Glutamatergic neuron (in vitro differentiated cells): ENCODE data around the gene OR4A15. TPM values are rescaled to one million over a fixed set of nuclear protein-coding genes. Genes with fewer than 3 reads are reported as not detected.

Source experiments
- DNase-seq: peaks from one replicate; pipeline ENCODE4 v3.0.0; 2022
- H3K27ac Mint-ChIP-seq: one replicate; pipeline ENCODE4 v1.8.0; 2020; ENCODE audit warnings: mild to moderate bottlenecking, mixed read lengths, inconsistent platforms; ENCODE audit not compliant: unreplicated experiment
- H3K27me3 Mint-ChIP-seq: one replicate; pipeline ENCODE4 v1.8.0; 2020; ENCODE audit warnings: mild to moderate bottlenecking, moderate library complexity, mixed read lengths, inconsistent platforms; ENCODE audit not compliant: unreplicated experiment
- H3K36me3 Mint-ChIP-seq: one replicate; pipeline ENCODE4 v1.8.0; 2020; ENCODE audit warnings: mild to moderate bottlenecking, mixed read lengths, inconsistent platforms; ENCODE audit not compliant: unreplicated experiment
- H3K4me1 Mint-ChIP-seq: one replicate; pipeline ENCODE4 v1.8.0; 2020; ENCODE audit warnings: mild to moderate bottlenecking, low read depth, mixed read lengths, inconsistent platforms; ENCODE audit not compliant: unreplicated experiment
- H3K4me3 Mint-ChIP-seq: one replicate; pipeline ENCODE4 v1.8.0; 2020; ENCODE audit warnings: mild to moderate bottlenecking, mixed read lengths, inconsistent platforms; ENCODE audit not compliant: unreplicated experiment
- H3K9me3 Mint-ChIP-seq: one replicate; pipeline ENCODE4 v1.8.0; 2020; ENCODE audit warnings: mild to moderate bottlenecking, moderate library complexity, mixed read lengths, inconsistent platforms; ENCODE audit not compliant: unreplicated experiment
- long read RNA-seq: library from polyadenylated mRNA; unstranded; transcript quantifications from one replicate; pipeline ENCODE4 v2.0.0, GENCODE V29; 2020; ENCODE audit not compliant: unreplicated experiment
- total RNA-seq: library from RNA; stranded (reverse); fragmentation: NEBNext Ultra II Directional; extraction: Animal tissue kit (Norgen Biotek cat#: 25700); gene quantifications from one replicate; pipeline ENCODE4 v1.2.1, GENCODE V29; 2021; ENCODE audit not compliant: unreplicated experiment
- TF ChIP-seq, protein P1 (sequence below): fragments of 200-600 bp; sonication (generic); IDR thresholded peaks from one replicate; pipeline ENCODE4 v1.5.0; 2021; ENCODE audit not compliant: partially characterized antibody, unreplicated experiment

Gene OR4A15
- total RNA-seq, result not detected
- long read RNA-seq, result 0 reads

DNA sequence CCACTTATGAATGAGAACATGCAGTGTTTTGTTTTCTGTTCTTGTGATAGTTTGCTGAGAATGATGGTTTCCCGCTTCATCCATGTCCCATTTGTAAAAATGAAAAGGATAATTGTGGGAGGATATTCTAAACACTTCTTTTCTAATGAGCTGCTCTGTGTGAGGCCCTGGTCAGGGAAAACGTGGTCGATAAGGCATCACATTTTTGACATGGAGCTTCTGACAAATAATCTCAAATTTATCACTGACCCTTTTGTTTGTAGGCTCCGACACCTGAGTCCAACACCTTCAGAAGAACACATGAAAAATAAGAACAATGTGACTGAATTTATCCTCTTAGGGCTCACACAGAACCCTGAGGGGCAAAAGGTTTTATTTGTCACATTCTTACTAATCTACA is at the start of gene OR4A15:
TSS of gene OR4A15 (plus strand) at position 301 of the 400 bp plus-strand sequence. CDS start at position 301, 0 bp downstream.
- Mint-ChIP-seq H3K27me3 (no peaks in the 10 kb centered on the region), H3K4me1 (no peaks in the 10 kb centered on the region), H3K36me3 (no peaks in the 10 kb centered on the region), H3K4me3 (no peak within 1 kb of the TSS), H3K9me3 (no peaks in the 10 kb centered on the region), H3K27ac (no peak within 1 kb of the TSS)
- TF ChIP-seq, protein P1, sequence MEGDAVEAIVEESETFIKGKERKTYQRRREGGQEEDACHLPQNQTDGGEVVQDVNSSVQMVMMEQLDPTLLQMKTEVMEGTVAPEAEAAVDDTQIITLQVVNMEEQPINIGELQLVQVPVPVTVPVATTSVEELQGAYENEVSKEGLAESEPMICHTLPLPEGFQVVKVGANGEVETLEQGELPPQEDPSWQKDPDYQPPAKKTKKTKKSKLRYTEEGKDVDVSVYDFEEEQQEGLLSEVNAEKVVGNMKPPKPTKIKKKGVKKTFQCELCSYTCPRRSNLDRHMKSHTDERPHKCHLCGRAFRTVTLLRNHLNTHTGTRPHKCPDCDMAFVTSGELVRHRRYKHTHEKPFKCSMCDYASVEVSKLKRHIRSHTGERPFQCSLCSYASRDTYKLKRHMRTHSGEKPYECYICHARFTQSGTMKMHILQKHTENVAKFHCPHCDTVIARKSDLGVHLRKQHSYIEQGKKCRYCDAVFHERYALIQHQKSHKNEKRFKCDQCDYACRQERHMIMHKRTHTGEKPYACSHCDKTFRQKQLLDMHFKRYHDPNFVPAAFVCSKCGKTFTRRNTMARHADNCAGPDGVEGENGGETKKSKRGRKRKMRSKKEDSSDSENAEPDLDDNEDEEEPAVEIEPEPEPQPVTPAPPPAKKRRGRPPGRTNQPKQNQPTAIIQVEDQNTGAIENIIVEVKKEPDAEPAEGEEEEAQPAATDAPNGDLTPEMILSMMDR, result no peak
- no peak for DNase-seq

DNA sequence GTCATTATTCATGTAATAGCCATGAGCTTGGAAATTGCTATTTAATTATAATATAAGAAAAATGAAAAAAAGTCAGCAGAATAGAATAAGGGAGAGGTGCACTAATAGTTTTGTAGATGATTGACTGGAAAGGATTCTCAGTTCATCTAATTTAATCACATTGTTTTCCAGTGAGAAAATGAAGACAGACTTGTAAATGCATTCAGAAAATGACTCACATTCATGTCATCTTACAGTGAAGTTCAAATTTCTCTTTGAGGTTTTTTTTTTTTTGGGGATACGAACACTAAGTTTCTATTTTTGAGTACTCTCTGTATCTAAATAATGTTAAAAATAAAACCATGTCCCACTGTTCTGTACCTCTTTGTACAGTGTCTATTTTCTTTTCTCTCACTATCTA is 43.3 kb upstream of the OR4A15 start:
- no peaks in the 10 kb centered on the region for H3K27me3 Mint-ChIP-seq
- no peaks in the 10 kb centered on the region for H3K4me1 Mint-ChIP-seq
- no peak for DNase-seq
- H3K9me3 Mint-ChIP-seq, result peaks cover 9% of the 10 kb centered on the region
- no peaks in the 10 kb centered on the region for H3K36me3 Mint-ChIP-seq
- no peak overlapping the region for H3K27ac Mint-ChIP-seq
- H3K4me3 Mint-ChIP-seq, result no peak overlapping the region
- TF ChIP-seq, protein P1, result no peak

DNA sequence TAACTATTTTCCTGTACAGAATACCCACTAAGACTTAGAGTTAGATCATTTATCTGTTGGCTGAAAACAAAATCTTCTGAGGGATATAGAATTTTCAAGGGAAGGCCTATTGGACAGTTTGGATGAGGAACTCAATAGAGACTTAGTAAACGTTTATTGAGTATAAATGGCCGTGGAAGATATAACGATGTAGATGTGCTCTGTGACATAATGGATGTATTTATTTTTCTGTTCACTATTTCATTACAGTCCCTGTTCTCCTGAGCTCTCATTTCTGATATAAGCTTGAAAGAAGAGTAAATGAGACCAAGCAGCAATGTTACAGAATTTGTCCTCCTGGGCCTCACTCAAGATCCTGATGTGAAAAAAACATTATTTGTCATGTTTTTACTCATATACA is 24.9 kb upstream of the OR4A15 start, which contains the start of gene OR4A16:
TSS of gene OR4A16 (plus strand) at position 301 of the 400 bp plus-strand sequence. CDS start at position 301, 0 bp downstream.
- Mint-ChIP-seq H3K36me3 (no peaks in the 10 kb centered on the region), H3K27ac (no peak within 1 kb of the TSS), H3K9me3 (peaks cover 7% of the 10 kb centered on the region), H3K4me1 (no peaks in the 10 kb centered on the region), H3K27me3 (no peaks in the 10 kb centered on the region), H3K4me3 (no peak within 1 kb of the TSS)
- TF ChIP-seq, protein P1, result no peak
- DNase-seq, result no peak

DNA sequence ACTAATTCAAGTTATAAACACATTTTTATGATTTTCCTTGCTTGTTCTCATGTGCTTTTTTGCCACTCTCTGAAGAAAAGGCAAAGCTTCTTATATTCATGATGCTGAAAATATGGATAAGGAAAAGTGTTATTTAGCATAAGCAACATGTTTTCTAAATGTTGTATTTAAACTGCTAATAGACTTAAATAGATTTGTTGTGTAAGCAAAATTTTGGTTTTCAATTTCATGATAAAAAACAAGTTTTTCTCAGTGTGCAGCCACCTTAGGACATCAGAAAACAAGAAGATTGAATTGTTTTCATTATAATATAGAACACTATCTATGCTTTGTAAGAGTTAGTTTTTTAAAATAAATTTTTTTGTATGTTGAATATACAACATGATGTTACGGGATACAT is 22.5 kb upstream of the OR4A15 start:
- TF ChIP-seq, protein P1, result no peak
- no peak overlapping the region for H3K27ac Mint-ChIP-seq
- H3K4me1 Mint-ChIP-seq, result no peaks in the 10 kb centered on the region
- no peak for DNase-seq
- H3K36me3 Mint-ChIP-seq, result no peaks in the 10 kb centered on the region
- H3K4me3 Mint-ChIP-seq, result no peak overlapping the region
- H3K27me3 Mint-ChIP-seq, result no peaks in the 10 kb centered on the region
- peaks cover 12% of the 10 kb centered on the region for H3K9me3 Mint-ChIP-seq

DNA sequence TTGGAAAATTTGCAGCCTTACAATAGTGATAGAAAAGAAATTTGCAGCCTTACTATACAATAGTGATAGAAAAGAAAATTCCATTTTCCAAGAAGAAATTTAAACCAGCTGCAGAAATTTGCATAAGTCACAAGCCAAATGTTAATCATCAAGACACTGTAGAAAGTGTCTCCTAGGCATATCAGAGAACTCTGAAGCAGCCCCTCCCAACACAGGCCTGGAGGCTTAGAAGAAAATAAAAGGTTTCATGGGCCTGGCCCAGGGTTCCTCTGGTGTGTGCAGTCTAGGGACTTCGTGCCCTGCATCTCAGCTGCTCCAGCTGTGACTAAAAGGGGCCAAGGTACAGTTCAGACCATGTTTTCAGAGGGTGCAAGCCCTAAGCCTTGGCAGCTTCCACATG is 18.7 kb upstream of the OR4A15 start:
- no peaks in the 10 kb centered on the region for H3K4me1 Mint-ChIP-seq
- H3K27ac Mint-ChIP-seq, result no peak overlapping the region
- H3K36me3 Mint-ChIP-seq, result no peaks in the 10 kb centered on the region
- TF ChIP-seq, protein P1, result no peak
- peaks cover 6% of the 10 kb centered on the region for H3K9me3 Mint-ChIP-seq
- DNase-seq, result no peak
- H3K27me3 Mint-ChIP-seq, result no peaks in the 10 kb centered on the region
- H3K4me3 Mint-ChIP-seq, result no peak overlapping the region
